Measurements from ENCODE around the gene GTF2E1. TPM values are rescaled to one million over a fixed set of nuclear protein-coding genes. Genes with fewer than 3 reads are reported as not detected.

Gene GTF2E1
- polyA plus RNA-seq, 1 donor (not counting 4 experiments of a cell fraction or from before 2014, with no cell fraction given): 14.8 TPM

- Histone ChIP-seq H3K79me2 (ENCODE audit: control insufficient read depth, insufficient read depth, low read length) (no peaks in the 10 kb centered on the region), H3K36me3 (ENCODE audit: control insufficient read depth in 2 of 2, extremely low read depth in 1 of 2, insufficient read depth in 2 of 2, low read length in 2 of 2) (no peaks in the 10 kb centered on the region), H2AFZ (ENCODE audit: control insufficient read depth, low read length) (no peak overlapping the region), H3K9me1 (ENCODE audit: control insufficient read depth, extremely low read depth, insufficient read depth, low read length) (no peaks in the 10 kb centered on the region), H3K4me3 (ENCODE audit: control insufficient read depth in 2 of 3, extremely low read depth in 1 of 3, insufficient read depth in 2 of 3, low read depth in 1 of 3, low read length in 3 of 3) (no peak overlapping the region), H3K9me3 (ENCODE audit: control insufficient read depth, low read depth, low read length) (no peaks in the 10 kb centered on the region), H3K9ac (ENCODE audit: control insufficient read depth, extremely low read depth, insufficient read depth, low read length) (no peak overlapping the region), H3K4me1 (ENCODE audit: control insufficient read depth, extremely low read depth, insufficient read depth, low read length) (no peaks in the 10 kb centered on the region), H3K27ac (ENCODE audit: control insufficient read depth, insufficient read depth, low read length) (no peak overlapping the region), H3K4me2 (ENCODE audit: control insufficient read depth, extremely low read depth, insufficient read depth, low read depth, low read length) (no peak overlapping the region), H4K20me1 (ENCODE audit: control insufficient read depth, extremely low read depth, insufficient read depth, low read length) (no peaks in the 10 kb centered on the region), H3K27me3 (ENCODE audit: control insufficient read depth, extremely low read depth, insufficient read depth, low read length) (no peaks in the 10 kb centered on the region)
- DNase-seq (ENCODE audit: low read depth, low spot score): no peak
- no peak for FAIRE-seq
- TF ChIP-seq EZH2 (IDR thresholded peaks at IDR 0.05; ENCODE audit: low read length) (no peak), CTCF (optimal IDR thresholded peaks at IDR 0.05 in 1 of 3, IDR thresholded peaks at IDR 0.05 in 1 of 3, conservative IDR thresholded peaks at IDR 0.05 in 1 of 3; ENCODE audit: extremely low read depth in 1 of 3, insufficient read depth in 2 of 3, low read length in 3 of 3) (no peak)
- dilution Hi-C loops (cut with MboI; ENCODE audit: extremely low pct_ligation_motif_present, low sequenced_read_pairs): no loop called here
Observed at GRCh38 chr3:120801484-120801883, 58.9 kb downstream of the GTF2E1 start.

GRCh38 chr3:120802916-120803315, 60.4 kb downstream of the GTF2E1 start:
- FAIRE-seq (no peak), DNase-seq (ENCODE audit: low read depth, low spot score) (no peak)
- Histone ChIP-seq H2AFZ (ENCODE audit: control insufficient read depth, low read length) (no peak overlapping the region), H3K79me2 (ENCODE audit: control insufficient read depth, insufficient read depth, low read length) (no peaks in the 10 kb centered on the region), H4K20me1 (ENCODE audit: control insufficient read depth, extremely low read depth, insufficient read depth, low read length) (no peaks in the 10 kb centered on the region), H3K4me2 (ENCODE audit: control insufficient read depth, extremely low read depth, insufficient read depth, low read depth, low read length) (no peak overlapping the region), H3K27ac (ENCODE audit: control insufficient read depth, insufficient read depth, low read length) (no peak overlapping the region), H3K4me1 (ENCODE audit: control insufficient read depth, extremely low read depth, insufficient read depth, low read length) (no peaks in the 10 kb centered on the region), H3K9ac (ENCODE audit: control insufficient read depth, extremely low read depth, insufficient read depth, low read length) (no peak overlapping the region), H3K27me3 (ENCODE audit: control insufficient read depth, extremely low read depth, insufficient read depth, low read length) (no peaks in the 10 kb centered on the region), H3K36me3 (ENCODE audit: control insufficient read depth in 2 of 2, extremely low read depth in 1 of 2, insufficient read depth in 2 of 2, low read length in 2 of 2) (no peaks in the 10 kb centered on the region), H3K9me1 (ENCODE audit: control insufficient read depth, extremely low read depth, insufficient read depth, low read length) (no peaks in the 10 kb centered on the region), H3K4me3 (ENCODE audit: control insufficient read depth in 2 of 3, extremely low read depth in 1 of 3, insufficient read depth in 2 of 3, low read depth in 1 of 3, low read length in 3 of 3) (no peak overlapping the region), H3K9me3 (ENCODE audit: control insufficient read depth, low read depth, low read length) (no peaks in the 10 kb centered on the region)
- dilution Hi-C loops (cut with MboI; ENCODE audit: extremely low pct_ligation_motif_present, low sequenced_read_pairs): no loop called here
- TF ChIP-seq EZH2 (IDR thresholded peaks at IDR 0.05; ENCODE audit: low read length) (no peak), CTCF (optimal IDR thresholded peaks at IDR 0.05 in 1 of 3, IDR thresholded peaks at IDR 0.05 in 1 of 3, conservative IDR thresholded peaks at IDR 0.05 in 1 of 3; ENCODE audit: extremely low read depth in 1 of 3, insufficient read depth in 2 of 3, low read length in 3 of 3) (no peak)
